Measurements from ENCODE around the gene SLC2A3.
"Not testable (repeated sequence)": the region's sequence is repeated elsewhere in the genome, so short reads cannot be mapped to it uniquely, and the experiment has no call there.

Gene SLC2A3

GRCh38 chr12:7917392-7918267 lies 18.4 kb downstream of the SLC2A3 start:
- no peak for DNase-seq (ENCODE audit: low read depth in 1 of 2, low spot score in 1 of 2)

DNA sequence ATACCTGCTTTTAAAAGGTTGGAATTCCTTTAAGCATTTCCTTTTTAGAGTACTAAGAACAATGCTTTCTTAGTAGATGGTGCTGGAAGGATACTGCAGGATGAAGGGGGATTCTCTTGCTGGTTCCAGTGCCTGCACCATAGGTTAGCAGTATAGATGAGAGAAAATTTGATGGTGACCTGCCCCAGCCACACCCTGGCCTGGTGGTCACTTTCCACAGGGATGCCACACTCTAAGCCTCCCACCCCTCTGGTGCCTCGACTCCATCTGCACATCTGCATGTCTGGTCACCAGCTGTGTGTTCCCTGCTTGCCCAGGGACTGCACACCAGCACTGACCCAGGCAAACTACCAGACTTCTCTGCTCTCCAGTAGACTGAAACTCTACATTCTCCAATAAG lies 19.1 kb downstream of the SLC2A3 start:
- DNase-seq (ENCODE audit: low read depth in 1 of 2, low spot score in 1 of 2) = no peak

DNA sequence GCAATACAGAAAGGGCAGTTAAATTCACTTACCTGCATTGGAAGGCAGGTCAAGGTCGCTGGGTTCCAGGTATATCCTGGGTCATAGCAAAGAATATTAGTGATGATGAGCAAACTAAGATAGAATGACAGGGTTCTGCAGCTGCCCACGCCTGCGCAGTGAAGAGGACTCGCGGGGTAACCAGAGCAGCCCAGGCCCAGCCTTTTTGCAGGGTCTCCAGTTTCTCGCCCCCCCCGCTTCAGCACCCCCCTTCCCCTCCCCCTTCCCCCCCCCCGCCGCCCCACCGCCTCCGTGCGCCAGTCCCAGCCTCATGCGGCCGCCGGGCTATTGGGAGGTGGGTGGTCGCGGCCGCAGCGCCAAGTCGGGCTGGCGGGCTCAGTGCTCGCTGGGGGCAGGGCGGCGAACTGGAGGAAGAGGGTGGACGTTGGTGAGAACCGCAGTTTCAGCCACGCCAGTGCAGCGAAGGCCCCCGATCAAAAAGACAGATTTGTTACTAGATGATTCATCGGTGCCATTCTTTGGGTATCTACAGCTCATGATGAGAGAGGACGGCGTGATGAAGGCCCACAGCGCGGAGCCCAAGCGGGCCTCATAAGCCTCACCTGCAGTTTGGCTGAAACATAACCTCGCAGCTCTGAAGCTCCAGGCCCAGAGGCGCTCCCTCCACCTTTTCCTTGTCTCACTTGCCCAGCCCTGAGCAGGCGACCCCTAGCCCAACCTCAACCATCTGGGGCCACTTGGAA lies 20.2 kb downstream of the SLC2A3 start:
- DNase-seq (ENCODE audit: low read depth in 1 of 2, low spot score in 1 of 2) = no peak

- not testable (repeated sequence) for DNase-seq (ENCODE audit: low read depth in 1 of 2, low spot score in 1 of 2)
Measured at GRCh38 chr12:7910106-7910505, 25.9 kb downstream of the SLC2A3 start.

DNA sequence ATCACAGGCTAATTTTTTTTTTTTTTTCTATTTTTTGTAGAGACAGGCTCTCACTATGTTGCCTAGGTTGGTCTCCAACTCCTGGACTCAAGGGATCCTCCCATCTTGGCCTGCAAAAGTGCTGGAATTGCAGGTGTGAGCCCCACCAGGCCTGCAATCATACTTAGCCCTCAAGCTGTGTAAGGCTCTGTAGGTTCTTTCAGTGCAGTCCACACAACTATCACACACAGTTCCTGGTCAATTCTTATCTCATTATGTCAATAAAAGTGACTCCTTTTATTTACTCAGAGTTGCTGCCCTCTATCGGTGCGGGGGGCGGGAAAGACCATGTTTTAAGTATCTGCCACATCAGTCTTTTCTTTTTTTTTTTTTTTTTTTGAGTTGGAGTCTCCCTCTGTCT lies 29.0 kb downstream of the SLC2A3 start:
- DNase-seq (ENCODE audit: low read depth in 1 of 2, low spot score in 1 of 2) = peak in 1 of 2 donors; percentile 7

DNA sequence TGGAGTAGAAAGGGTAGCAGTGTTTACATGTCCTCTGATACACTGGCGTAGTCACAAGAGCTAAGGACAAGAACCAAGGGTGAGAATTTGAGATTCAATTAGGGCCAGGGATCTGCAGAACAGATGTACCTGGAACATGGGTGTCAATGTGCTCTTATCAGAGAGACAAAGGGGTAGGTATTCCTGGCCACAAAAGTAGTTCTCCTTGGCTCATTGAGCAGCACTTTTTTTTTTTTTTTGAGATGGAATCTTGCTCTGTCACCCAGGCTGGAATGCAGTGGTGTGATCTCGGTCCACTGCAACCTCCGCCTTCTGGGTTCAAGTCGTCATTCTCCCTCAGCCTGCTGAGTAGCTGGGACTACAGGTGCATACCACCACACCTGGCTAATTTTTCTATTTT lies 29.7 kb downstream of the SLC2A3 start:
- not testable (repeated sequence) for DNase-seq (ENCODE audit: low read depth in 1 of 2, low spot score in 1 of 2)

DNA sequence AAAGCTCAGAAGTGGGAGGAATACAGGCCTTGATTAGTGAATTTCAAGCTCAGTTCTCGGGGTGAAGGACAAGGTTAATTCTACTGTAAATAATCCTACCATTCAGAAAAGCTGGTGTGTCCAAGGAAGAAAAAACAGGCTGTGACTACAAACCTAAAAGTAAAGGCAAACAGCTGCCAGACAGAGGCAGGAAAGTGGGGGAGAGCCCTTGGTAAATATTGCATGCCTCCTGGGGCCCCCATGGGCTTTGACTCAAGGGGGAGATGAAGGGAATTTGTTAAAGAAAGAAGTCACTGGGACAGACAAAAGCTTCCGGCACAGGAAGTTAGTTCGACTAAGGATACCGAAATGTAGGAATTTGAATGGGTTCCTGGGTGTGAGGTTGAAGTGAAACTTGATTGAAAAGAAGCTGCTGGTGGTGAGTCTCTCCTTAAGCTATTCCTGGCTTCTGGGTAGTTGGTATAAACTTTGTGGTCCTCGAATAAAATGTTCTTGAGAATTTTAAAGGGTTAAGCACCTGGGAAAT lies 30.3 kb downstream of the SLC2A3 start:
- DNase-seq (ENCODE audit: low read depth in 1 of 2, low spot score in 1 of 2) = not testable (repeated sequence)

GRCh38 chr12:7905071-7905470 lies 30.9 kb downstream of the SLC2A3 start:
- DNase-seq (ENCODE audit: low read depth in 1 of 2, low spot score in 1 of 2) = no peak

DNA sequence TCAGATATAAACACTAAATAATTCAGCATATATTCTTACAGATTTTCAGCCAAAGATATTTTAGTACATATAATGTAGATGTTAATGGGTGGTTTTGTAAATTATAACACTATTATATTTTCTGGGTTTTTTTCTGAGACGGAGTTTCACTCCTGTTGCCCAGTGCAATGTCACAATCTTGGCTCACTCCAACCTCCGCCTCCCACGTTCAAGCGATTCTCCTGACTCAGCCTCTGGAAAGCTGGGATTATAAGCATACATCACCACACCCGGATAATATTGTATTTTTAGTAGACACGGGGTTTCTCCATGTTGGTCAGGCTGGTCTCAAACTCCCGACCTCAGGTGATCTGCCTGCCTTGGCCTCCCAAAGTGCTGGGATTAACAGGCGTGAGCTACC lies 33.6 kb downstream of the SLC2A3 start:
- not testable (repeated sequence) for DNase-seq (ENCODE audit: low read depth in 1 of 2, low spot score in 1 of 2)

- DNase-seq (ENCODE audit: low read depth in 1 of 2, low spot score in 1 of 2) = no peak
Measured at GRCh38 chr12:7899755-7900154, 36.2 kb downstream of the SLC2A3 start.

GRCh38 chr12:7896726-7897125 lies 39.3 kb downstream of the SLC2A3 start:
- not testable (repeated sequence) for DNase-seq (ENCODE audit: low read depth in 1 of 2, low spot score in 1 of 2)

- DNase-seq (ENCODE audit: low read depth in 1 of 2, low spot score in 1 of 2) = no peak
Measured at GRCh38 chr12:7892186-7892980, 43.6 kb downstream of the SLC2A3 start.

DNA sequence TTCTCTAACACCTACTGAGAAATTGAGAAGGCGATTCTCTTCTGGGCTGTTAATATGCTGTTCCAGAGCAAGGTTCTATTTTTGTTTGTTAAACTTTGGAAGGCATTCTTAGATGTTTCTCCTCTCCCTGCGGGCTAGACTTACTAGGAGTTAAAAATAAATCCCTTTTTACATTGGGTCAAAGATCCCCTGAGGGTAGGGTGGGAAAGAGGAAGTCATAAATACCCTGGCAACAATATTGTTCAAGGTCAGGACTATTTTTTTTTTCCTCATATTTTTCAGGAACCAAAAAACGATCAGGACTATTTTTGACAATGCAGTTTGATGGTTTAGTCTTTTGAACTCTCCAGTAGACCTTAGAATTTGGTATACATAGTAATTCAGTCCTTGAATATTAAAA lies 51.3 kb downstream of the SLC2A3 start:
- no peak for DNase-seq (ENCODE audit: low read depth in 1 of 2, low spot score in 1 of 2)

GRCh38 chr12:7881736-7882120 lies 54.3 kb downstream of the SLC2A3 start:
- not testable (repeated sequence) for DNase-seq (ENCODE audit: low read depth in 1 of 2, low spot score in 1 of 2)

DNA sequence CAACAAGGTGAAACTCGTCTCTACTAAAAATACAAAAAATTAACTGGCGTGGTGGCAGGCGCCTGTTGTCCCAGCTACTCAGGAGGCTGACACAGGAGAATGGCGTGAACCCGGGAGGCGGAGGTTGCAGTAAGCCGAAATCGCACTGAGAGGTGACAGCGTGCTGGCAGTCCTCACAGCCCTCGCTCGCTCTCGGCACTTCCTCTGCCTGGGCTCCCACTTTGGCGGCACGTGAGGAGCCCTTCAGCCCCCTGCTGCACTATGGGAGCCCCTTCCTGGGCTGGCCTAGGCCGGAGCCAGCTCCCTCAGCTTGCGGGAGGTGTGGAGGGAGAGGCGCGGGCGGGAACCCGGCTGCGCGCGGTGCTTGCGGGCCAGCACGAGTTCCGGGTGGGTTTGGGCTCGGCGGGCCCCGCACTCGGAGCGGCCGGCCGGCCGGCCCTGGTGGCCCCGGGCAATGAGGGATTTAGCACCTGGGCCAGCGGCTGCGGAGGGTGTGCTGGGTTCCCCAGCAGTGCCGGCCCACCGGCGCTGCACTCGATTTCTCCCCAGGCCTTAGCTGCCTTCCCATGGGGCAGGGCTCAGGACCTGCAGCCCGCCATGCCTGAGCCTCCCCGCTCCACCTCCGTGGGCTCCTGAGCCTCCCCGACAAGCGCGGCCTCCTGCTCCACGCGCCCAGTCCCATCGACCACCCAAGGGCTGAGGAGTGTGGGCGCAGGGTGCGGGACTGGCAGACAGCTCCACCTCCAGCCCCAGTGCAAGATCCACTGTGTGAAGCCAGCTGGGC lies 54.8 kb downstream of the SLC2A3 start:
- DNase-seq (ENCODE audit: low read depth in 1 of 2, low spot score in 1 of 2) = not testable (repeated sequence)

- no peak for DNase-seq (ENCODE audit: low read depth in 1 of 2, low spot score in 1 of 2)
Measured at GRCh38 chr12:7879246-7879645, 56.7 kb downstream of the SLC2A3 start.

DNA sequence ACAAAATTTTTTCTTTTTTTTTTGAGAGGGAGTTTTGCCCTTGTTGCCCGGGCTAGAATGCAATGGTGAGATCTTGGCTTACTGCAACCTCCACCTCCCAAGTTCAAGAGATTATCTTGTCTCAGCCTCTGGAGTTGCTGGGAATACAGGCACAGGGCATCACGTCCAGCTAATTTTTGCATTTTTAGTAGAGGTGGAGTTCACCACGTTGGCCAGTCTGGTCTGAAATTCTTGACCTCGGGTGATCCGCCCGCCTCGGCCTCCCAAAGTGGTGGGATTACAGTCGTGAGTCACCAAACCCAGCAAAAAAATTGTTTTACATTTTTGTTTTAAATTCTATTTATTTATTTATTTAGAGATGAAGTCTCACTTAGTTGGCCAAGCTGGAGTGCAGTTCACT lies 58.6 kb downstream of the SLC2A3 start:
- no peak for DNase-seq (ENCODE audit: low read depth in 1 of 2, low spot score in 1 of 2)

- no peak for DNase-seq (ENCODE audit: low read depth in 1 of 2, low spot score in 1 of 2)
Measured at GRCh38 chr12:7872566-7873319, 63.2 kb downstream of the SLC2A3 start, which contains the start of gene SLC2A14. Gene SLC2A14, minus strand, starts transcription at chr12:7872915. Its CDS starts 3,035 bp downstream, at chr12:7869880.

DNA sequence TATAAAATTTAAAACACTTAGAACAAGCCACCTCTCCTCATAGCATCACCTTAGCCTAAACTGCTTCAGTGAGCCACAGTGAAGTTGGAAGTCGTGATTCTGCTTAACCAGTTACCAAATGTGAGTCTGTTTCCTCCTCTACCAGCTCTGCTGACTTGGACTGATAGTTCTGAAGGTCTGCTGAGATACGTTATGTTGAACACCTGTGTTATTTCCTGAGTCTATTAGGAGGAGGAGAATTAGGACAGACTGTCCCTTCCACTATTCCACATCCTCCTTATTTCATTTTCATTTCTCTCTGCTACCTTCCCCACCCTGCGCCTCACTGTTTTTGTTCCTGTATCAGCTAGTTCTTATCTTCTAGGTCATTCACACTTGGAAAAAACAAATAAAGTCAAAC lies 65.7 kb downstream of the SLC2A3 start:
- no peak for DNase-seq (ENCODE audit: low read depth in 1 of 2, low spot score in 1 of 2)
